HuH-7 (cell line): ENCODE measurements around the gene CTRL.

Experiments
- DNase-seq: peaks from one replicate; pipeline ENCODE4 v3.0.0; 2011; ENCODE audit warnings: low spot score

The CTRL gene

DNA sequence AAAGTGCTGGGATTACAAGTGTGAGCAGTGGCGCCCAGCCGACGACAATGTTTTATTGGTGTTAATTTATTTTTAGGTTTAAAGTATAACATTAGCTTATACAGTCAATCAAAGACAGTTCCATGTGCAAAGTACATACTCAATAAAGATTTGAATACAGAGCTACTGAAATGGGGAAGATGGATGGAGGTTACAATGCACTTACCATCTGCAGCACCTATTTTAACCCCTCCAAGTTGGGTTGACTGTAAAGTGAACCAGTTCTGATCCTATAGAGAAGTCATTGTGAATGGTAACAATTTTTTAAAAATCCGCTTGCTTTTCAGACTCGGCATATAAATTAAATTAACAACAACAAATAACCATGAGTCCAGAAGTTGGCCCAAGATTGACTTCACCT lies 39.3 kb downstream of the CTRL start:
- DNase-seq = no peak

DNA sequence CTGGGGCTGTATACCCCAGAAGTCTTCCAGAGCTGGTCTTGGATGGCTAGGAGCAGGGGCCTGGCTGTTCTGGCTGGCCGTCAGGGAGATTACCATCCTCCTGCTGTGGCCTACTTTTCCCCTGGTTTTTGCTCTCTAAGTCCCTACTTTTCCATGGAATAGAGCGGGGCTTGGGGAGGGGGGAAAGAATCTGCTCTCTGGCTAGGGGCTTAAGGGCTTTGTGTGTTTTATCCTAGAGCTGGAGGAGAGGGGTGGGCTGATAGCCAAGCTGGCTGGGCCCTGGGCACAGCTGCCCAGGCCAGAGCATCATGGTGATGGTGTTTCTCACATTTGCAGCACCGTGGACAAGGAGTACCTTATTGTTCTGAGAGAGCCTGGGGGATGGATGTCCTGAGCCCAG lies 43.3 kb downstream of the CTRL start:
- DNase-seq = no peak

DNA sequence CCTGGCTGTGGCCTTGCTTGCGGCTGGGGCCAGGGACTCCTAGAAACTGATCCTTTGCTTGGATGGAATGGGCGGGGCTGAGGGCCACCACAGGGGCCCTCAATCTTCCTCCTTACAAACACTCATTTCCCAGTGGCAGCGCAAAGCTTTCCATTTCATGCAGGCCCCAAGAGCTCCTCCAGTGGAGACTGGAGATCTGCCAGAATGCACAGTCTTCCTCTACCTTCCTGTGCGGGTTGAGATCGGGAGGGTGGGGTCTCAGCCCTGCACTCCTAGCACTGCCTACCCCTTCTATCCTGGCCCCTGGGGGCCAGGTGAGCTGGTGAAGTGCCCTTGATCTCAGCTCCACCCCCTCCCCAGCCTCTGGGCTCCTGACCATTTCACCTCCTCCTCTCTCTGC lies 45.3 kb downstream of the CTRL start:
- DNase-seq = no peak

DNA sequence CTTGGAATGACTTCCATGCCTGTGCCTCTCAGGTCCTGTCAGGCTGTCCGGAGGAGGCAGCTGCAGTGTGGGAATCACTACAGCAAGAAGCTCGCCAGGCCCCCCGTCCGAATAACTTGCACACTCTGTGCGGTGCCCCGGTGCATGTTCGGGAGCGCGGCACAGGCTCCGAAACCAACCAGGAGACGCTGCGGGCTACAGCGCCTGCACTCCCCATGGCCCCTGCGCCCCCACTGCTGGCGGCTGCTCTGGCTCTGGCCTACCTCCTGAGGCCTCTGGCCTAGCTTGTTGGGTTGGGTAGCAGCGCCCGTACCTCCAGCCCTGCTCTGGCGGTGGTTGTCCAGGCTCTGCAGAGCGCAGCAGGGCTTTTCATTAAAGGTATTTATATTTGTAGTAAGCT lies 45.7 kb downstream of the CTRL start:
- no peak for DNase-seq

DNA sequence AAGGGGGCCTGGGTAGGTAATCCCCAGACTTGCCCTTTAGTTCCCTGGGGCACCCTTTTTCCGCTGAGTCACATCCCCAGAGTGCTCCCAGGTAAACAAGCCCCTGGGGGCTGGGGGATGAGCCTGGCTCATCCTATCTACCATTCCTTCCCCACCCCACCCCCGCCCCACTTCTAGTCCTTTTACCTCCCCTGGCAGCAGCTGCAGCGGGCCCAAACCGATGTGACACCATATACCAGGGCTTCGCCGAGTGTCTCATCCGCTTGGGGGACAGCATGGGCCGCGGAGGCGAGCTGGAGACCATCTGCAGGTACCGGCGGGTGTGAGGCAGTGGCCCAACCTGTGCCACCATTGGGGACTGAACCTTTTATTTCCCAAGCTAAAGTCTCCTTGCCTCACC lies 46.1 kb downstream of the CTRL start:
- no peak for DNase-seq

DNA sequence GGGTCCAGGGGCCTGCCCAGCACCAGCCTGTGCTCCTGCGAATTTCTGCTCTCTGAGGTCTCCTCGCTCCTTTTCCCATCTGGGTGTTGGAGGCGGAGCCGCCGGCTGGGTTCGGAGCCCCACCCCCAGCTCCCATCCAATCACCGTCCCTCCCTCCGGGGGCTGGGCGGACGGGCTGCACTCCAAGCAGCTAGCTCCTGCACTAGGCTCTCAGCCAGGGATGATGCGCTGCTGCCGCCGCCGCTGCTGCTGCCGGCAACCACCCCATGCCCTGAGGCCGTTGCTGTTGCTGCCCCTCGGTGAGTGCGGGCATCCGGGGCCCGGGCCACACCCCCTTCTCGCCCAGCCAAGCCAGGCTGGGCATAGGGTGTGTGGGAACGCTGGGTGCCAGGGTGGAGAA lies 47.0 kb downstream of the CTRL start, which contains the start of gene NRN1L:
TSS of gene NRN1L (plus strand) at position 202 of the 400 bp plus-strand sequence. CDS start at position 221, 19 bp downstream.
- DNase-seq = no peak

GRCh38 chr16:67883872-67884261 lies 47.8 kb downstream of the CTRL start:
- peak; percentile 98 for DNase-seq

DNA sequence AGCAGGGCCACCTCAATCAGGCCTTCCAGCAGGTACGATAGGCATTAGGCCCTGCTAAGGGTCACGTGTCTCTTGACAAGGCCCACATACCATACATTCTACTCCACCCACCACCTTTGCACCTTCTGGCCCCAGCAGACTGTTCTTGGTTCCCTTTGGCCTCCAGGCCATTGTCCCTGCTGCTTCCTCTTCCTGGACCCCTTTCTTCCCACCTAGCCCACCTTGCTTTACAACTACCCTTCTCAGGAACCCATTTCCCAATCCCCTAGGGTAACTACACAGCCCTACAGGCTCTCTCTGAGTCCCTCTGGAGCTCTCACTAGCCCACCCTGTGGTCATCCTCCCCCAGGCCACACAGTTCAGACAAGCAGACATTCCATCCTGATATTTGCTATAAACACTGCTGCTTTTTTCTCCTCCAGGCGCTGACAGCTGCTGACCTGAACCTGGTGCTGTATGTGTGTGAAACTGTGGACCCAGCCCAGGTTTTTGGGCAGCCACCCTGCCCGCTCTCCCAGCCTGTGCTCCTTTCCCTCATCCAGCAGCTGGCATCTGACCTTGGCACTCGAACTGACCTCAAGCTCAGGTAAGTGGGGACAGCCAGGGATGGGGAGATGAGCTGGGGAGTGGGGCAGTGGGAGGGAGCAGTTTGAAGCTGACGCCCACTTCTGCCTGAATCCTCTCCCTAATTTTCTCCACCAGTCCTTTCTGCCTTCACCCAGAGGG lies 48.4 kb downstream of the CTRL start:
- DNase-seq = no peak

GRCh38 chr16:67882374-67883145 lies 49.1 kb downstream of the CTRL start:
- no peak for DNase-seq

DNA sequence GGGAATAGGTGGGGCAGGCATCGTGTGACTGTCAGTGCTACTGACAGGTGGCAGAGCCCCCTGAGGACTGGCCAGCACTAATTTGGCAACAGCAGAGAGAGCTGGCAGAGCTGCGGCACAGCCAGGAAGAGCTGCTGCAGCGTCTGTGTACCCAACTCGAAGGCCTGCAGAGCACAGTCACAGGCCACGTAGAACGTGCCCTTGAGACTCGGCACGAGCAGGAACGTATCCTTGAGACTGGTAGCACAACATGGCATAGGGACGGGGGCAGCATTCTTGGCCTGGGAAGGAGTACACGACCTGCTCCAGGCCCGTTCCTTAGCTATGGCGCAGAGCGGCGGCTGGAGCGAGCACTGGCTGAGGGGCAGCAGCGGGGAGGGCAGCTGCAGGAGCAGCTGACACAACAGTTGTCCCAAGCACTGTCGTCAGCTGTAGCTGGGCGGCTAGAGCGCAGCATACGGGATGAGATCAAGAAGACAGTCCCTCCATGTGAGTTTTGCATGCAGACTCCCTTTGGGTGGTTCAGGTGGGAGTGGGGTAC lies 50.0 kb downstream of the CTRL start:
- no peak for DNase-seq

- no peak for DNase-seq
These were observed 51.1 kb downstream of the CTRL start for GRCh38 chr16:67880584-67880983.

GRCh38 chr16:67879936-67880335 lies 51.7 kb downstream of the CTRL start:
- no peak for DNase-seq
